Cardiac fibroblast (primary cell): ENCODE data around the gene OR13H1.

Experiments used
- DNase-seq, 2 donors: peaks; one replicate each; pipeline versions ENCODE4 v3.0.0 to v3.0.0-alpha.2; 2010; ENCODE audit warnings: low read depth in 2 of 2
- H3K4me3 ChIP-seq, 2 donors: replicated peaks in 1 of 2; 1 replicate in 1 of 2; 2 replicates in 1 of 2; pipeline ENCODE4 v1.5.1; 2011; ENCODE audit warnings: low read depth in 2 of 2, low read length in 2 of 2, mild to moderate bottlenecking in 2 of 2, moderate library complexity in 1 of 2
- TF ChIP-seq, protein P1 (sequence below): IDR thresholded peaks from one replicate; pipeline ENCODE4 v1.5.1; 2011; ENCODE audit warnings: low read depth, mild to moderate bottlenecking, low read length, inconsistent platforms

The OR13H1 gene

GRCh38 chrX:131558562-131558961 is 14.7 kb downstream of the OR13H1 start:
- H3K4me3 ChIP-seq = no peak overlapping the region
- TF ChIP-seq, protein P1, sequence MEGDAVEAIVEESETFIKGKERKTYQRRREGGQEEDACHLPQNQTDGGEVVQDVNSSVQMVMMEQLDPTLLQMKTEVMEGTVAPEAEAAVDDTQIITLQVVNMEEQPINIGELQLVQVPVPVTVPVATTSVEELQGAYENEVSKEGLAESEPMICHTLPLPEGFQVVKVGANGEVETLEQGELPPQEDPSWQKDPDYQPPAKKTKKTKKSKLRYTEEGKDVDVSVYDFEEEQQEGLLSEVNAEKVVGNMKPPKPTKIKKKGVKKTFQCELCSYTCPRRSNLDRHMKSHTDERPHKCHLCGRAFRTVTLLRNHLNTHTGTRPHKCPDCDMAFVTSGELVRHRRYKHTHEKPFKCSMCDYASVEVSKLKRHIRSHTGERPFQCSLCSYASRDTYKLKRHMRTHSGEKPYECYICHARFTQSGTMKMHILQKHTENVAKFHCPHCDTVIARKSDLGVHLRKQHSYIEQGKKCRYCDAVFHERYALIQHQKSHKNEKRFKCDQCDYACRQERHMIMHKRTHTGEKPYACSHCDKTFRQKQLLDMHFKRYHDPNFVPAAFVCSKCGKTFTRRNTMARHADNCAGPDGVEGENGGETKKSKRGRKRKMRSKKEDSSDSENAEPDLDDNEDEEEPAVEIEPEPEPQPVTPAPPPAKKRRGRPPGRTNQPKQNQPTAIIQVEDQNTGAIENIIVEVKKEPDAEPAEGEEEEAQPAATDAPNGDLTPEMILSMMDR = no peak
- DNase-seq = no peak

DNA sequence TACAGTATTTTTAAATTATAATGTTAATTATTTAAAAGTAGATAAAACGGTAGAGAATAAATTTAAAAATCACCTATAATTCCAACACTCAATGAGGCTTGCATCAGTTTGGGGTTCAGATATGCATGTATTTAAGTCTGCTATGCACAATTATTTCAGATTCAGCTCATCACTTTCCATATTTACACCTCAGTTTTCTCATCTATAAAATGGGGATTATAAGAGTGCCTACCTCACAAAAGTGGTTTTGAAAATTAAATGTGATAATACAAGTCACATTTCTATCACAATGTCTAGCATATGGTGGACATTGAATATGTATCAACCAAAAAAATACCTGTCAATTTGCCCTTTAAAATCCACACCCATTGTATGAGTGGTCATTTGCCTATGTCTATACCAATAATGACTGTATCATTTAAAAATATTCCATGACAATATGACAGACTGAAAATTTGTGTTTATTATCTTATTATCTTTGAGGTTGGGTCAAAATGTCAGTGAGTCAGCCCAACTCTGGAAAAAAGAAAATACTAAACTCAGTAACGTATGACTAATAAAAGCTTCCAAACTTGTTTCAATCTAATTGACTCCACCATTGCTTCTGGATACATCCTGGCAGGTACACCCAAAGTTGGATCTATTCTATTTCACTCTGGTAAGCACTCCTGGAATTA is 20.8 kb downstream of the OR13H1 start:
- H3K4me3 ChIP-seq = no peak overlapping the region
- TF ChIP-seq, protein P1 = no peak
- DNase-seq = no peak

GRCh38 chrX:131565909-131566308 is 22.0 kb downstream of the OR13H1 start:
- no peak for DNase-seq
- TF ChIP-seq, protein P1 = no peak
- H3K4me3 ChIP-seq = no peak overlapping the region

- TF ChIP-seq, protein P1 = no peak
- H3K4me3 ChIP-seq = no peak overlapping the region
- DNase-seq = no peak
These were observed 27.5 kb downstream of the OR13H1 start for GRCh38 chrX:131571348-131571747.

DNA sequence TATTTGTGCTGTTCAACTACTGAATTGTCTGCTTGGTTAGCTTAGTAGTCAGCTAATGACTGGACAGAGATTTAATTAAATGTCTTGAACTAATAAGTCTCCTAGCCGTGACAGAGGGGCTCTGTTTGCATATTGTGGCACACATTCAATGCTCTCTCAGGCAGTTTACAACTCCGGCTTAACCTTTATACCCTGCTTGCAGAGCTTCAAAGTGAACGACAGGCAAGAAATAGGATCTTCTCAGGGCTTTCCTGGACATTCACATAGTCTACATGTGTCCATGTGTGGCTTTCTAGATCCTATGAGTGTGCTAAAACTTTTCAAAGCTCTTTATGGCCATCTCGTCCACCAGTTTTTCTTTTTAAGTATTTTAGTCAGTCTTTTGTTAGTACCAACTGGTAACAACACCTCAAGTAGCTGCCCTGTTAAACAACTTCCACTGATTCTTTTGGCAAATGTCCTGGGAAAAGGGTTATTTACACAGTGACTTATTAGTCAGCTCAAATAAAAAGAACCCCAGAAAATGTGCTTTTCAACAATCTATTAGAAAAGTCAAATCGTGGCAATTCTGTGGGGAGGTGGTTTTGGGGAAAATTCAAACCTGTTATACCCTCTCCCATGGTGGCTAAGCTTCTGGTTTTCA is 28.6 kb downstream of the OR13H1 start:
- TF ChIP-seq, protein P1 = no peak

GRCh38 chrX:131577413-131577812 is 33.5 kb downstream of the OR13H1 start:
- DNase-seq = no peak
- H3K4me3 ChIP-seq = no peak overlapping the region
- TF ChIP-seq, protein P1 = no peak

More for the DNA sequence above, 28.6 kb downstream of the OR13H1 start:
- no peak for DNase-seq
- H3K4me3 ChIP-seq = no peak overlapping the region
